Caco-2 (cell line): ENCODE results near the gene CHSY3. TPM values are rescaled to one million over a fixed set of nuclear protein-coding genes. Genes with fewer than 3 reads are reported as not detected.

ENCODE experiments used
- BruUV-seq: library from RNA; stranded (reverse); fragments of 400-500 nt; replicated peaks from 2 replicates; lab custom pipeline; 2021; lab: Mats Ljungman, UMichigan
- CTCF ChIA-PET: fragments of 300-600 bp; sonication (Branson Sonifier 250); formaldehyde crosslinking; loops from one replicate; lab custom pipeline; 2022; ENCODE audit warnings: antibody characterized with exemption; lab: Charles Lee
- POLR2A ChIA-PET: fragments of 300-600 bp; sonication (Branson Sonifier 250); formaldehyde crosslinking; loops from one replicate; lab custom pipeline; 2022; ENCODE audit warnings: antibody characterized with exemption; lab: Charles Lee
- DNase-seq, 2 experiments: peaks; one replicate each; pipeline versions ENCODE4 v3.0.0 to v3.0.0-alpha.2; 2020 to 2022
- H3K27me3 ChIP-seq: replicated peaks from 2 replicates; pipeline ENCODE4 v1.6.0; 2011; ENCODE audit warnings: low read length; ENCODE audit not compliant: control insufficient read depth, insufficient read depth
- H3K36me3 ChIP-seq: 2 replicates; pipeline ENCODE4 v1.5.1; 2011; ENCODE audit warnings: low read length; ENCODE audit not compliant: control insufficient read depth, insufficient read depth
- H3K4me1 ChIP-seq: fragments of 250-450 bp; sonication (Bioruptor Pico); 2 replicates; pipeline ENCODE4 v1.5.1; 2020; ENCODE audit warnings: mild to moderate bottlenecking
- H3K4me3 ChIP-seq: 2 replicates; pipeline ENCODE4 v1.5.1; 2011; ENCODE audit warnings: low read depth, mild to moderate bottlenecking, control low read depth, low read length
- H3K9me3 ChIP-seq: fragments of 250-450 bp; sonication (Bioruptor Pico); 2 replicates; pipeline ENCODE4 v1.5.1; 2020; ENCODE audit warnings: mild to moderate bottlenecking, moderate library complexity
- H3K27ac Mint-ChIP-seq: one replicate; pipeline ENCODE4 v1.8.0; 2022; ENCODE audit warnings: mixed read lengths; ENCODE audit not compliant: unreplicated experiment
- H3K27me3 Mint-ChIP-seq: one replicate; pipeline ENCODE4 v1.8.0; 2022; ENCODE audit warnings: mixed read lengths; ENCODE audit not compliant: insufficient read depth, unreplicated experiment
- H3K36me3 Mint-ChIP-seq: one replicate; pipeline ENCODE4 v1.8.0; 2022; ENCODE audit warnings: mild to moderate bottlenecking, mixed read lengths; ENCODE audit not compliant: insufficient read depth, unreplicated experiment
- H3K4me1 Mint-ChIP-seq: one replicate; pipeline ENCODE4 v1.8.0; 2022; ENCODE audit warnings: low read depth, mixed read lengths; ENCODE audit not compliant: unreplicated experiment
- H3K4me3 Mint-ChIP-seq: one replicate; pipeline ENCODE4 v1.8.0; 2022; ENCODE audit warnings: mild to moderate bottlenecking, moderate library complexity, mixed read lengths; ENCODE audit not compliant: unreplicated experiment
- H3K9me3 Mint-ChIP-seq: one replicate; pipeline ENCODE4 v1.8.0; 2022; ENCODE audit warnings: mixed read lengths; ENCODE audit not compliant: unreplicated experiment
- CTCF ChIP-seq, 2 experiments: fragments of 200-600 bp in 1 of 2; IDR thresholded peaks; 1 replicate in 1 of 2; 2 replicates in 1 of 2; pipeline versions ENCODE4 v1.5.1 to v1.8.0; 2011 to 2022; ENCODE audit warnings: antibody characterized with exemption in 1 of 2, control low read depth in 1 of 2, inconsistent platforms in 1 of 2, low read depth in 1 of 2, low read length in 1 of 2, mild to moderate bottlenecking in 1 of 2, moderate library complexity in 1 of 2; ENCODE audit not compliant: insufficient read depth in 1 of 2, severe bottlenecking in 1 of 2, unreplicated experiment in 1 of 2
- intact Hi-C: fragments of 100-400 bp; cut with micrococcal nuclease; formaldehyde crosslinking; loops from one replicate; pipeline ENCODE4 v1.10.0; 2022; ENCODE audit not compliant: unreplicated experiment
- total RNA-seq: library from RNA; stranded (reverse); gene quantifications from 2 replicates; pipeline ENCODE4 v1.2.3, GENCODE V29; 2022

Gene CHSY3
- total RNA-seq, 1 experiment from 2014 or later, result 0.32 TPM

GRCh38 chr5:130043834-130044233 lies 139.6 kb downstream of the CHSY3 start:
- intact Hi-C loops, result no loop called here
- ChIA-PET CTCF (no interaction called here), POLR2A (no interaction called here)
- Histone ChIP-seq H3K4me3 (no peak overlapping the region), H3K4me1 (no peaks in the 10 kb centered on the region), H3K36me3 (no peaks in the 10 kb centered on the region), H3K27me3 (no peaks in the 10 kb centered on the region), H3K9me3 (no peaks in the 10 kb centered on the region)
- H3K36me3 Mint-ChIP-seq, result no peaks in the 10 kb centered on the region
- peaks cover 13% of the 10 kb centered on the region for H3K27me3 Mint-ChIP-seq
- H3K4me3 Mint-ChIP-seq, result no peak overlapping the region
- H3K4me1 Mint-ChIP-seq, result no peaks in the 10 kb centered on the region
- DNase-seq, result no peak
- no peaks in the 10 kb centered on the region for H3K9me3 Mint-ChIP-seq
- no TSS peak for BruUV-seq
- TF ChIP-seq CTCF (IDR thresholded peaks at IDR 0.05; ENCODE audit: insufficient read depth in 1 of 2, low read depth in 1 of 2, low read length in 1 of 2, severe bottlenecking in 1 of 2, unreplicated experiment in 1 of 2), result no peak
- no peak overlapping the region for H3K27ac Mint-ChIP-seq

- BruUV-seq, result no TSS peak
- Histone ChIP-seq H3K4me3 (no peak overlapping the region), H3K36me3 (no peaks in the 10 kb centered on the region), H3K4me1 (no peaks in the 10 kb centered on the region), H3K27me3 (no peaks in the 10 kb centered on the region), H3K9me3 (no peaks in the 10 kb centered on the region)
- no peak overlapping the region for H3K27ac Mint-ChIP-seq
- H3K9me3 Mint-ChIP-seq, result no peaks in the 10 kb centered on the region
- intact Hi-C loops, result no loop called here
- CTCF ChIA-PET, result interaction anchor here (0.6 kb wide), 1 partner anchor 11 kb away, joined by 6 read pairs; no protein-coding TSS in a partner anchor
- H3K27me3 Mint-ChIP-seq, result peaks cover 16% of the 10 kb centered on the region
- no peaks in the 10 kb centered on the region for H3K4me1 Mint-ChIP-seq
- H3K36me3 Mint-ChIP-seq, result no peaks in the 10 kb centered on the region
- POLR2A ChIA-PET, result no interaction called here
- H3K4me3 Mint-ChIP-seq, result no peak overlapping the region
- DNase-seq, result no peak
- no peak for TF ChIP-seq CTCF (IDR thresholded peaks at IDR 0.05; ENCODE audit: insufficient read depth in 1 of 2, low read depth in 1 of 2, low read length in 1 of 2, severe bottlenecking in 1 of 2, unreplicated experiment in 1 of 2)
These were observed 141.1 kb downstream of the CHSY3 start for GRCh38 chr5:130045334-130045733.

DNA sequence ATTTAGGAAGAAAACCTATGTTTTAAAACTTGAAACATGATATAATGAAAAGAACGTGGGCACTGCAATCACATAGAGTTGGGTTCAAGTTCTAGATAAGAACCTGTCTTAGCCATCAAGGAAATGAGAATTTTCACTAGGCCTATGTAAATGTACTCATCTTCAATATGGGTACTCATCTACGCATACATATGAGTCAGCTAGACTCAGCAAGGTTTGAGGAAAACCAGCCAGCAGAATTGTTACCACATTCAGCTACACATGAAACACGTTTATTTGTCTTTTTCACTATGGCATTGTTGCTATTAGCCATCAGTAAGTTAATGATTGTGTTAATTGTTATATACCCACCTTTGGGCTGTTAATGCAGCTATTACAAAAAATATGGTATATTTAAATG lies 146.3 kb downstream of the CHSY3 start:
- H3K27ac Mint-ChIP-seq, result no peak overlapping the region
- no peaks in the 10 kb centered on the region for H3K36me3 Mint-ChIP-seq
- BruUV-seq, result no TSS peak
- H3K27me3 Mint-ChIP-seq, result peaks cover 5% of the 10 kb centered on the region
- no peaks in the 10 kb centered on the region for H3K4me1 ChIP-seq
- CTCF ChIA-PET, result no interaction called here
- no peaks in the 10 kb centered on the region for H3K36me3 ChIP-seq
- H3K9me3 Mint-ChIP-seq, result no peaks in the 10 kb centered on the region
- intact Hi-C loops, result no loop called here
- H3K9me3 ChIP-seq, result no peaks in the 10 kb centered on the region
- POLR2A ChIA-PET, result no interaction called here
- H3K4me3 ChIP-seq, result no peak overlapping the region
- H3K4me1 Mint-ChIP-seq, result no peaks in the 10 kb centered on the region
- DNase-seq, result no peak
- no peaks in the 10 kb centered on the region for H3K27me3 ChIP-seq
- no peak for TF ChIP-seq CTCF (IDR thresholded peaks at IDR 0.05; ENCODE audit: insufficient read depth in 1 of 2, low read depth in 1 of 2, low read length in 1 of 2, severe bottlenecking in 1 of 2, unreplicated experiment in 1 of 2)
- no peak overlapping the region for H3K4me3 Mint-ChIP-seq
